K562 (cell line): Measurements from ENCODE around the gene GLIS1. TPM values are rescaled to one million over a fixed set of nuclear protein-coding genes. Genes with fewer than 3 reads are reported as not detected.

ENCODE experiments used
- ATAC-seq: fragments of 200-7000 bp; cut with Tn5 transposase; 3 replicates; pipeline ENCODE4 v1.9.1; 2020; ENCODE audit warnings: moderate library complexity
- BruUV-seq: library from RNA; stranded (reverse); fragments of 400-500 nt; replicated peaks from 2 replicates; lab custom pipeline; 2021; lab: Mats Ljungman, UMichigan
- CTCF ChIA-PET: fragments of 300-600 bp; formaldehyde crosslinking; extraction: SDS; loops from one replicate; lab custom pipeline; 2021; ENCODE audit warnings: low intra/inter-chr PET ratio; lab: Yijun Ruan, JAX
- POLR2A ChIA-PET: fragments of 300-600, 350-650 bp; sonication (Branson Sonifier 250); formaldehyde crosslinking; extraction: SDS; loops from one replicate; lab custom pipeline; 2021; ENCODE audit warnings: antibody characterized with exemption, inconsistent platforms; lab: Yijun Ruan, JAX
- DNase-seq, 4 experiments: peaks; one replicate each; pipeline versions ENCODE4 v3.0.0 to v3.0.0-alpha.2; 2011 to 2018; ENCODE audit warnings: low spot score in 3 of 4, mixed read lengths in 3 of 4; ENCODE audit errors: extremely low read depth in 1 of 4
- FAIRE-seq: peaks from 2 replicates; lab custom pipeline; 2011; peaks lifted over from hg19 to GRCh38; lab: Jason Lieb, UNC
- H2AFZ ChIP-seq: 2 replicates; pipeline ENCODE4 v1.6.0; 2011; ENCODE audit warnings: low read depth, low read length, control low read depth, inconsistent platforms
- H3K27ac ChIP-seq: fragments of 200-600 bp; 3 replicates; pipeline ENCODE4 v1.8.0; 2011; ENCODE audit warnings: low read depth, mild to moderate bottlenecking, control low read depth, inconsistent platforms, low read length, moderate library complexity, mixed read lengths; ENCODE audit errors: extremely low read depth
- H3K27me3 ChIP-seq, 2 experiments: fragments of 300-600 bp in 1 of 2; 2 replicates in 1 of 2; 3 replicates in 1 of 2; pipeline versions ENCODE4 v1.6.0 to v1.8.0; 2011; ENCODE audit warnings: inconsistent platforms in 2 of 2, low read length in 2 of 2, mild to moderate bottlenecking in 1 of 2, mixed read lengths in 1 of 2, moderate library complexity in 1 of 2; ENCODE audit not compliant: control insufficient read depth in 2 of 2, insufficient read depth in 2 of 2
- H3K36me3 ChIP-seq: fragments of 300-600 bp; 3 replicates; pipeline ENCODE4 v1.8.0; 2011; ENCODE audit warnings: mild to moderate bottlenecking, low read length, inconsistent platforms; ENCODE audit not compliant: control insufficient read depth, insufficient read depth
- H3K4me1 ChIP-seq, 2 experiments: fragments of 200-600 bp in 1 of 2; replicated peaks in 1 of 2; 2 replicates in 1 of 2; 3 replicates in 1 of 2; pipeline versions ENCODE4 v1.5.1 to v1.8.0; 2011; ENCODE audit warnings: inconsistent platforms in 2 of 2, low read length in 2 of 2, mild to moderate bottlenecking in 1 of 2, mixed read lengths in 1 of 2, moderate library complexity in 1 of 2; ENCODE audit not compliant: control insufficient read depth in 2 of 2, insufficient read depth in 2 of 2
- H3K4me2 ChIP-seq: 2 replicates; pipeline ENCODE4 v1.6.1; 2011; ENCODE audit warnings: low read length, control low read depth, inconsistent platforms, mixed read lengths; ENCODE audit not compliant: insufficient read depth
- H3K4me3 ChIP-seq: fragments of 200-600 bp; sonication (generic), shearing (Covaris generic); 2 replicates; pipeline ENCODE4 v1.5.1; 2016; ENCODE audit warnings: control low read depth, inconsistent platforms
- H3K79me2 ChIP-seq: fragments of 200-600 bp; 3 replicates; pipeline ENCODE4 v1.8.0; 2011; ENCODE audit warnings: low read length, inconsistent platforms; ENCODE audit not compliant: control insufficient read depth, insufficient read depth
- H3K9ac ChIP-seq, 2 experiments: 2 replicates each; pipeline versions ENCODE4 v1.6.0 to v1.6.1; 2011; ENCODE audit warnings: low read depth in 2 of 2, low read length in 2 of 2, control low read depth in 1 of 2, inconsistent platforms in 1 of 2, mild to moderate bottlenecking in 1 of 2, mixed read lengths in 1 of 2; ENCODE audit not compliant: insufficient read depth in 1 of 2
- H3K9me1 ChIP-seq: one replicate; pipeline ENCODE4 v1.6.0; 2011; ENCODE audit warnings: inconsistent platforms, mild to moderate bottlenecking, low read length, moderate library complexity; ENCODE audit not compliant: control insufficient read depth, insufficient read depth
- H3K9me3 ChIP-seq: replicated peaks from 2 replicates; pipeline ENCODE4 v1.5.1; 2011; ENCODE audit warnings: low read depth, low read length, inconsistent platforms; ENCODE audit not compliant: control insufficient read depth, insufficient read depth
- H4K20me1 ChIP-seq: replicated peaks from 2 replicates; pipeline ENCODE4 v1.6.1; 2011; ENCODE audit warnings: low read length, inconsistent platforms, mixed read lengths; ENCODE audit not compliant: control insufficient read depth, insufficient read depth
- CBX1 ChIP-seq: sonication (generic); IDR thresholded peaks from 2 replicates; pipeline ENCODE4 v1.6.1; 2016; ENCODE audit warnings: antibody characterized with exemption, low read depth, mild to moderate bottlenecking
- HINFP ChIP-seq: fragments of 450-650 bp; conservative IDR thresholded peaks from 2 replicates; pipeline ENCODE4 v1.6.1; 2016; ENCODE audit warnings: missing genetic modification characterization, low read depth, mild to moderate bottlenecking, control low read depth, missing compliant biosample characterization
- HNRNPUL1 ChIP-seq: fragments of 200-400 bp; formaldehyde crosslinking; IDR thresholded peaks from 2 replicates; pipeline ENCODE4 v1.6.1; 2017; ENCODE audit warnings: low read length
- MBD2 ChIP-seq: sonication (generic); IDR thresholded peaks from 2 replicates; pipeline ENCODE4 v1.6.1; 2016; ENCODE audit warnings: low read depth, borderline replicate concordance
- MXI1 ChIP-seq: IDR thresholded peaks from 2 replicates; pipeline ENCODE4 v1.6.1; 2011; ENCODE audit warnings: low read depth, mild to moderate bottlenecking, improper control_type of control experiment, low read length
- NCOR1 ChIP-seq: fragments of 450-650 bp; IDR thresholded peaks from 2 replicates; pipeline ENCODE4 v1.6.1; 2016; ENCODE audit warnings: mild to moderate bottlenecking, moderate library complexity
- POLR2H ChIP-seq: IDR thresholded peaks from 2 replicates; pipeline ENCODE4 v1.6.1; 2016; ENCODE audit warnings: missing genetic modification characterization, low read depth, mild to moderate bottlenecking, control low read depth, missing compliant biosample characterization, moderate library complexity
- SREBF1 ChIP-seq: fragments of 150-350 bp; IDR thresholded peaks from 2 replicates; pipeline ENCODE4 v1.6.1; 2014; ENCODE audit warnings: antibody characterized with exemption, low read depth, low read length, borderline replicate concordance
- STAT5B ChIP-seq: fragments of 250-450 bp; sonication (Bioruptor Pico); IDR thresholded peaks from 2 replicates; pipeline ENCODE4 v1.8.0; 2021; ENCODE audit warnings: mild to moderate bottlenecking, inconsistent platforms
- ZC3H4 ChIP-seq: sonication (generic); formaldehyde crosslinking; IDR thresholded peaks from 2 replicates; pipeline ENCODE4 v1.9.0; 2021; ENCODE audit warnings: missing genetic modification reagents, borderline replicate concordance
- ZKSCAN3 ChIP-seq: fragments of 250-450 bp; sonication (Bioruptor Pico); IDR thresholded peaks from 2 replicates; pipeline ENCODE4 v1.4.0; 2020
- WGBS: fragments of 100-300 bp; shearing (Covaris generic); methylation state at CpG from one replicate; pipeline ENCODE4 v1.1.6; 2016; ENCODE audit warnings: low coverage, mixed read lengths; ENCODE audit not compliant: insufficient coverage; ENCODE audit errors: missing lambda C conversion rate; 5-methylcytosine and 5-hydroxymethylcytosine counted together
- in situ Hi-C: fragments of 300-500 bp; cut with MboI; formaldehyde crosslinking; loops from 4 replicates; pipeline ENCODE4 v1.15.0; 2018; ENCODE audit warnings: inconsistent platforms, mixed read lengths
- intact Hi-C: fragments of 100-400 bp; cut with micrococcal nuclease; formaldehyde crosslinking; loops from 2 replicates; pipeline ENCODE4 v1.14.2; 2022
- polyA plus RNA-seq, 8 experiments: library from polyadenylated mRNA; depleted of rRNA in 4 of 8; stranded (reverse) in 5 of 8; unstranded in 3 of 8; fragments of >200 nt; fragmentation: Nextera tagmentation in 2 of 8; fragmentation: Illumina TruSeq in 1 of 8; extraction: Ambion mirVana in 2 of 8; extraction: Trizol in 1 of 8; gene quantifications; 2 replicates each; pipeline versions ENCODE4 v1.2.1 to v1.2.3, GENCODE V29; 2011 to 2014; ENCODE audit warnings: inconsistent platforms in 1 of 8, missing spikeins in 1 of 8
- total RNA-seq, 7 experiments: library from RNA; depleted of rRNA in 6 of 7; stranded (reverse); fragments of >200 nt in 6 of 7; fragmentation: Illumina TruSeq in 2 of 7; extraction: Trizol in 2 of 7; gene quantifications; 2 replicates each; pipeline versions ENCODE4 v1.2.1 to v1.2.3, GENCODE V29; 2011 to 2021; ENCODE audit warnings: low replicate concordance in 1 of 7
- TF ChIP-seq, protein P1 (sequence below), 2 experiments: fragments of 450-650 bp; conservative IDR thresholded peaks; 2 replicates each; pipeline ENCODE4 v1.6.1; 2017; ENCODE audit warnings: mild to moderate bottlenecking in 2 of 2, moderate library complexity in 2 of 2
- TF ChIP-seq, protein P2 (sequence below): sonication (generic); formaldehyde crosslinking; IDR thresholded peaks from 2 replicates; pipeline ENCODE4 v1.8.0; 2022; ENCODE audit warnings: missing genetic modification reagents, mild to moderate bottlenecking, borderline replicate concordance

GLIS1 gene
- total and polyA plus RNA-seq, 9 of the 15 experiments (the other 6 are each of a cell fraction or from before 2014, with no cell fraction given): not detected

GRCh38 chr1:53590531-53591515 lies 148.1 kb downstream of the GLIS1 start:
- WGBS: 2% methylated on average over 20 of the region's 20 CpGs
- intact Hi-C loops (no loop called here), in situ Hi-C loops (no loop called here)
- H3K4me1 ChIP-seq: peaks cover 0 to 11% of the 10 kb centered on the region in 2 experiments; a peak in 2 of 5 replicates
- CTCF ChIA-PET: interaction anchor here (0.5 kb wide), 1 partner anchor 518 kb away, joined by 3 read pairs; no protein-coding TSS in a partner anchor
- no peaks in the 10 kb centered on the region for H3K9me1 ChIP-seq
- POLR2A ChIA-PET: interaction anchor here (0.6 to 2.2 kb wide), 3 partner anchors 9 to 18 kb away, joined by 3 to 8 read pairs (median 3); no protein-coding TSS in a partner anchor
- BruUV-seq: no TSS peak
- H3K27me3 ChIP-seq: peaks cover 23 to 53% of the 10 kb centered on the region in 2 experiments; a peak in 4 of 5 replicates
- no peaks in the 10 kb centered on the region for H3K9me3 ChIP-seq
- ATAC-seq (no peak), DNase-seq (no peak), FAIRE-seq (no peak)
- no peak overlapping the region for H3K4me2 ChIP-seq
- no peak overlapping the region for H3K9ac ChIP-seq
- no peak overlapping the region for H3K27ac ChIP-seq
- H3K79me2 ChIP-seq: no peaks in the 10 kb centered on the region
- no peaks in the 10 kb centered on the region for H3K36me3 ChIP-seq
- peaks cover 29% of the 10 kb centered on the region for H4K20me1 ChIP-seq
- H3K4me3 ChIP-seq: no peak overlapping the region
- H2AFZ ChIP-seq: no peak overlapping the region
- TF ChIP-seq SREBF1: no peak
- TF ChIP-seq, protein P1, sequence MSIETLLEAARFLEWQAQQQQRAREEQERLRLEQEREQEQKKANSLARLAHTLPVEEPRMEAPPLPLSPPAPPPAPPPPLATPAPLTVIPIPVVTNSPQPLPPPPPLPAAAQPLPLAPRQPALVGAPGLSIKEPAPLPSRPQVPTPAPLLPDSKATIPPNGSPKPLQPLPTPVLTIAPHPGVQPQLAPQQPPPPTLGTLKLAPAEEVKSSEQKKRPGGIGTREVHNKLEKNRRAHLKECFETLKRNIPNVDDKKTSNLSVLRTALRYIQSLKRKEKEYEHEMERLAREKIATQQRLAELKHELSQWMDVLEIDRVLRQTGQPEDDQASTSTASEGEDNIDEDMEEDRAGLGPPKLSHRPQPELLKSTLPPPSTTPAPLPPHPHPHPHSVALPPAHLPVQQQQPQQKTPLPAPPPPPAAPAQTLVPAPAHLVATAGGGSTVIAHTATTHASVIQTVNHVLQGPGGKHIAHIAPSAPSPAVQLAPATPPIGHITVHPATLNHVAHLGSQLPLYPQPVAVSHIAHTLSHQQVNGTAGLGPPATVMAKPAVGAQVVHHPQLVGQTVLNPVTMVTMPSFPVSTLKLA (conservative IDR thresholded peaks at IDR 0.05): no peak
- no peak for TF ChIP-seq CBX1
- TF ChIP-seq POLR2H: no peak
- TF ChIP-seq ZC3H4: no peak
- TF ChIP-seq HNRNPUL1: no peak
- TF ChIP-seq MBD2: no peak
- TF ChIP-seq STAT5B (CRISPR knock-in tag): no peak
- no peak for TF ChIP-seq NCOR1
- TF ChIP-seq, protein P2, sequence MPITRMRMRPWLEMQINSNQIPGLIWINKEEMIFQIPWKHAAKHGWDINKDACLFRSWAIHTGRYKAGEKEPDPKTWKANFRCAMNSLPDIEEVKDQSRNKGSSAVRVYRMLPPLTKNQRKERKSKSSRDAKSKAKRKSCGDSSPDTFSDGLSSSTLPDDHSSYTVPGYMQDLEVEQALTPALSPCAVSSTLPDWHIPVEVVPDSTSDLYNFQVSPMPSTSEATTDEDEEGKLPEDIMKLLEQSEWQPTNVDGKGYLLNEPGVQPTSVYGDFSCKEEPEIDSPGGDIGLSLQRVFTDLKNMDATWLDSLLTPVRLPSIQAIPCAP (CRISPR knock-in tag): no peak
- no peak for TF ChIP-seq HINFP (tag)
- no peak for TF ChIP-seq ZKSCAN3 (CRISPR knock-in tag)
- no peak for TF ChIP-seq MXI1
